GM12891 (cell line): ENCODE measurements around the gene TSPAN12.
A peak's percentile ranks its signal among the peaks of the same experiment; 100 is the strongest.

Experiments
- PAX5 ChIP-seq: IDR thresholded peaks from 2 replicates; pipeline ENCODE4 v1.6.1; 2011; ENCODE audit warnings: low read length, moderate library complexity, mild to moderate bottlenecking; ENCODE audit not compliant: insufficient read depth, severe bottlenecking
- POLR2A ChIP-seq: IDR thresholded peaks from 2 replicates; pipeline ENCODE4 v1.6.1; 2011; ENCODE audit warnings: low read depth, low read length, control low read depth
- POLR2AphosphoS5 ChIP-seq: IDR thresholded peaks from 2 replicates; pipeline ENCODE4 v1.6.1; 2011; ENCODE audit warnings: low read depth, low read length, control low read depth
- POU2F2 ChIP-seq: IDR thresholded peaks from 2 replicates; pipeline ENCODE4 v1.6.1; 2011; ENCODE audit warnings: low read depth, mild to moderate bottlenecking, control low read depth, low read length, moderate library complexity
- SPI1 ChIP-seq: IDR thresholded peaks from 2 replicates; pipeline ENCODE4 v1.6.1; 2011; ENCODE audit warnings: low read depth, low read length, control low read depth
- TAF1 ChIP-seq: IDR thresholded peaks from 2 replicates; pipeline ENCODE4 v1.6.1; 2011; ENCODE audit warnings: low read depth, low read length, control low read depth

- TF ChIP-seq POLR2A (no peak), SPI1 (peak; percentile 76), TAF1 (no peak), PAX5 (peak; percentile 31), POLR2AphosphoS5 (no peak), POU2F2 (no peak)
These were observed 20.3 kb downstream of the TSPAN12 start for GRCh38 chr7:120837599-120837998.
